ENCODE data around the gene NCOA1. TPM values are rescaled to one million over a fixed set of nuclear protein-coding genes. Genes with fewer than 3 reads are reported as not detected.

The NCOA1 gene
- total RNA-seq, 1 donor from 2014 or later = 48.4 TPM

GRCh38 chr2:24743924-24744323, 252.9 kb downstream of the NCOA1 start:
- intact Hi-C loops (cut with DNase I) = no loop called here
- Histone ChIP-seq H3K4me3 (no peak overlapping the region), H3K4me1 (peaks cover 8% of the 10 kb centered on the region), H3K9me3 (no peaks in the 10 kb centered on the region), H3K36me3 (no peaks in the 10 kb centered on the region), H3K27me3 (no peaks in the 10 kb centered on the region), H3K27ac (no peak overlapping the region)
- TF ChIP-seq POLR2AphosphoS5 (IDR thresholded peaks at IDR 0.05; ENCODE audit: insufficient read depth in 1 of 2, low read depth in 1 of 2) (no peak), CTCF (IDR thresholded peaks at IDR 0.05) (no peak), POLR2A (IDR thresholded peaks at IDR 0.05) (no peak)
- no peak for DNase-seq (ENCODE audit: extremely low spot score in 2 of 2)

- no peaks in the 10 kb centered on the region for H3K9me3 ChIP-seq
- H3K27ac ChIP-seq = no peak overlapping the region
- intact Hi-C loops (cut with DNase I) = no loop called here
- peaks cover 8% of the 10 kb centered on the region for H3K4me1 ChIP-seq
- no peak overlapping the region for H3K4me3 ChIP-seq
- no peaks in the 10 kb centered on the region for H3K27me3 ChIP-seq
- TF ChIP-seq CTCF (IDR thresholded peaks at IDR 0.05) (no peak), POLR2AphosphoS5 (IDR thresholded peaks at IDR 0.05; ENCODE audit: insufficient read depth in 1 of 2, low read depth in 1 of 2) (no peak), POLR2A (IDR thresholded peaks at IDR 0.05) (no peak)
- peaks cover 0 to 4% of the 10 kb centered on the region in 2 donors for H3K36me3 ChIP-seq
- DNase-seq (ENCODE audit: extremely low spot score in 2 of 2) = no peak
Measured at GRCh38 chr2:24744356-24744755, 253.3 kb downstream of the NCOA1 start.

GRCh38 chr2:24745825-24746224, 254.8 kb downstream of the NCOA1 start:
- no peak for DNase-seq (ENCODE audit: extremely low spot score in 2 of 2)
- no peak for TF ChIP-seq CTCF (IDR thresholded peaks at IDR 0.05)
- no peak for TF ChIP-seq POLR2AphosphoS5 (IDR thresholded peaks at IDR 0.05; ENCODE audit: insufficient read depth in 1 of 2, low read depth in 1 of 2)
- no peak for TF ChIP-seq POLR2A (IDR thresholded peaks at IDR 0.05)
- H3K4me1 ChIP-seq = peaks cover 8% of the 10 kb centered on the region
- no peak overlapping the region for H3K27ac ChIP-seq
- H3K4me3 ChIP-seq = no peak overlapping the region
- intact Hi-C loops (cut with DNase I) = no loop called here
- H3K27me3 ChIP-seq = no peaks in the 10 kb centered on the region
- H3K9me3 ChIP-seq = no peaks in the 10 kb centered on the region
- peaks cover 0 to 5% of the 10 kb centered on the region in 2 donors for H3K36me3 ChIP-seq

GRCh38 chr2:24747299-24747698, 256.2 kb downstream of the NCOA1 start:
- Histone ChIP-seq H3K27me3 (no peaks in the 10 kb centered on the region), H3K4me1 (peaks cover 8% of the 10 kb centered on the region), H3K36me3 (peaks cover 0 to 12% of the 10 kb centered on the region in 2 donors), H3K4me3 (no peak overlapping the region), H3K9me3 (no peaks in the 10 kb centered on the region), H3K27ac (no peak overlapping the region)
- no peak for DNase-seq (ENCODE audit: extremely low spot score in 2 of 2)
- intact Hi-C loops (cut with DNase I) = no loop called here
- TF ChIP-seq POLR2AphosphoS5 (IDR thresholded peaks at IDR 0.05; ENCODE audit: insufficient read depth in 1 of 2, low read depth in 1 of 2) = no peak
- no peak for TF ChIP-seq POLR2A (IDR thresholded peaks at IDR 0.05)

- peaks cover 3% of the 10 kb centered on the region for H3K4me1 ChIP-seq
- H3K36me3 ChIP-seq = peaks cover 0 to 29% of the 10 kb centered on the region in 2 donors
- no peaks in the 10 kb centered on the region for H3K9me3 ChIP-seq
- DNase-seq (ENCODE audit: extremely low spot score in 2 of 2) = no peak
- TF ChIP-seq CTCF (IDR thresholded peaks at IDR 0.05) (no peak), POLR2A (IDR thresholded peaks at IDR 0.05) (no peak), POLR2AphosphoS5 (IDR thresholded peaks at IDR 0.05; ENCODE audit: insufficient read depth in 1 of 2, low read depth in 1 of 2) (no peak)
- intact Hi-C loops (cut with DNase I) = no loop called here
- H3K27ac ChIP-seq = no peak overlapping the region
- no peaks in the 10 kb centered on the region for H3K27me3 ChIP-seq
- no peak overlapping the region for H3K4me3 ChIP-seq
Measured at GRCh38 chr2:24749069-24749691, 258.1 kb downstream of the NCOA1 start.

Data from vagina (tissue), 2 donors.